Measurements from ENCODE around the gene RETSAT.

GRCh38 chr2:85390941-85391669 is 36.8 kb upstream of the RETSAT start:
- TF ChIP-seq POLR2AphosphoS5 (IDR thresholded peaks at IDR 0.05; ENCODE audit: borderline replicate concordance, low read depth, low read length) (no peak), EZH2 (IDR thresholded peaks at IDR 0.05) (no peak)

Measured in SK-N-MC (cell line).